Left ventricle myocardium inferior (tissue), 1 donor: ENCODE results near the gene CLRN3. TPM values are rescaled to one million over a fixed set of nuclear protein-coding genes. Genes with fewer than 3 reads are reported as not detected.

Source experiments
- DNase-seq: peaks from one replicate; pipeline ENCODE4 v3.0.0-alpha.2; 2020
- H3K27ac ChIP-seq: fragments of 200-600 bp; replicated peaks from 2 replicates; pipeline ENCODE4 v1.8.0; 2021
- H3K27me3 ChIP-seq: fragments of 200-600 bp; 2 replicates; pipeline ENCODE4 v1.8.0; 2021; ENCODE audit warnings: low read depth
- H3K36me3 ChIP-seq: fragments of 200-600 bp; 2 replicates; pipeline ENCODE4 v1.8.0; 2021
- H3K4me1 ChIP-seq: fragments of 200-600 bp; 2 replicates; pipeline ENCODE4 v1.8.0; 2021
- H3K4me3 ChIP-seq: fragments of 200-600 bp; 2 replicates; pipeline ENCODE4 v1.8.0; 2021; ENCODE audit warnings: mild to moderate bottlenecking, moderate library complexity
- H3K9me3 ChIP-seq: fragments of 200-600 bp; replicated peaks from 2 replicates; pipeline ENCODE4 v1.8.0; 2021
- intact Hi-C: fragments of 100-400 bp; cut with micrococcal nuclease; formaldehyde crosslinking; loops from one replicate; pipeline ENCODE4 v1.11.0; 2022
- total RNA-seq: library from RNA; stranded (reverse); fragmentation: NEBNext Ultra II Directional; extraction: Animal tissue kit (Norgen Biotek cat#: 25700); gene quantifications from one replicate; pipeline ENCODE4 v1.2.1, GENCODE V29; 2021
- TF ChIP-seq, protein P1 (sequence below): fragments of 200-600 bp; IDR thresholded peaks from 2 replicates; pipeline ENCODE4 v1.8.0; 2021; ENCODE audit warnings: antibody characterized with exemption, mild to moderate bottlenecking, borderline replicate concordance
- donor health status: DM: no; HTN: yes; CAD: no; lungs with severe emphysema.

The CLRN3 gene
- total RNA-seq, 1 donor from 2014 or later = not detected

DNA sequence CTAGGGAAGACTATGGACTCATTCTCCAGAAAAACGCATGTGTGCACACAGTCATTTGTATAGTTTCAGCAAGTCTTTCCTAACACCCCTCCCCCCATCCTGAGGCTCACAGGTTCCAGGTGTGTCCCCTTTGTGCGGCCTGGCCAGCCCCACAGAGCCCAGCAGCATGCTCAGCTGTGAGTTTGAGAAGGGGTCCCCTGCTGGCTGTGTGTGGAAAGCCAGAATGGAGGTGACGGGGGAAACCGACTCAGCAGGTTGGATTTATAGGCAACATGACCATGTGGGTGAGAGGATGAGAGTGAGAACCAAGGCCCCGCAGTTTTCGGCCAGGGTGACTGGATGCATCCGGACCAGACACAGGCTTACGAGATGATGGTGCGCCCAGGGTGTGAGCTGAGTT, 24.1 kb upstream of the CLRN3 start:
- TF ChIP-seq, protein P1, sequence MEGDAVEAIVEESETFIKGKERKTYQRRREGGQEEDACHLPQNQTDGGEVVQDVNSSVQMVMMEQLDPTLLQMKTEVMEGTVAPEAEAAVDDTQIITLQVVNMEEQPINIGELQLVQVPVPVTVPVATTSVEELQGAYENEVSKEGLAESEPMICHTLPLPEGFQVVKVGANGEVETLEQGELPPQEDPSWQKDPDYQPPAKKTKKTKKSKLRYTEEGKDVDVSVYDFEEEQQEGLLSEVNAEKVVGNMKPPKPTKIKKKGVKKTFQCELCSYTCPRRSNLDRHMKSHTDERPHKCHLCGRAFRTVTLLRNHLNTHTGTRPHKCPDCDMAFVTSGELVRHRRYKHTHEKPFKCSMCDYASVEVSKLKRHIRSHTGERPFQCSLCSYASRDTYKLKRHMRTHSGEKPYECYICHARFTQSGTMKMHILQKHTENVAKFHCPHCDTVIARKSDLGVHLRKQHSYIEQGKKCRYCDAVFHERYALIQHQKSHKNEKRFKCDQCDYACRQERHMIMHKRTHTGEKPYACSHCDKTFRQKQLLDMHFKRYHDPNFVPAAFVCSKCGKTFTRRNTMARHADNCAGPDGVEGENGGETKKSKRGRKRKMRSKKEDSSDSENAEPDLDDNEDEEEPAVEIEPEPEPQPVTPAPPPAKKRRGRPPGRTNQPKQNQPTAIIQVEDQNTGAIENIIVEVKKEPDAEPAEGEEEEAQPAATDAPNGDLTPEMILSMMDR = no peak
- H3K4me3 ChIP-seq = no peak overlapping the region
- H3K4me1 ChIP-seq = peaks cover 76% of the 10 kb centered on the region
- H3K9me3 ChIP-seq = no peaks in the 10 kb centered on the region
- no peaks in the 10 kb centered on the region for H3K27me3 ChIP-seq
- DNase-seq = no peak
- H3K36me3 ChIP-seq = no peaks in the 10 kb centered on the region
- H3K27ac ChIP-seq = no peak overlapping the region
- intact Hi-C loops = no loop called here

DNA sequence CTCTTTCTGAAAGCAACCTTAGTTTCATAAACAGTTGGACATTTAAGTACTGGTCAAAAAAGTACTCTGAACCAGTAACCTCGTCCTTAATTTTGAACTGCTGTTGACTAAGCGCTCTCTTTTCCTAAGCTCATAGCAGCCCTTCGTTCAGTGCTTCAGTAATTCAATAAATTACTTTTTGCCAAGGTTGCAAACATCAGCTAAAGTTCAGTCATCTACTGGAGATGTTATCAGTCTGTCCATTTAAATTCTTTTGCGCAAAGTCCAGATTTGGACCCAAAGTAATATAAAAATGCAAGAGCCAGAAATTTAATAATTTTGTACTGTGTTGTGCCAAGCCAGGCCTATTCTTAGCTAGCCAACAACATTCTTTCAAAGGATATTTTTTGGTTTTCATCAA, 22.6 kb upstream of the CLRN3 start:
- TF ChIP-seq, protein P1 = no peak
- no peaks in the 10 kb centered on the region for H3K36me3 ChIP-seq
- peaks cover 76% of the 10 kb centered on the region for H3K4me1 ChIP-seq
- peak overlapping the region; percentile 89 for H3K27ac ChIP-seq
- no peaks in the 10 kb centered on the region for H3K27me3 ChIP-seq
- intact Hi-C loops = no loop called here
- H3K4me3 ChIP-seq = no peak overlapping the region
- H3K9me3 ChIP-seq = no peaks in the 10 kb centered on the region
- DNase-seq = no peak

DNA sequence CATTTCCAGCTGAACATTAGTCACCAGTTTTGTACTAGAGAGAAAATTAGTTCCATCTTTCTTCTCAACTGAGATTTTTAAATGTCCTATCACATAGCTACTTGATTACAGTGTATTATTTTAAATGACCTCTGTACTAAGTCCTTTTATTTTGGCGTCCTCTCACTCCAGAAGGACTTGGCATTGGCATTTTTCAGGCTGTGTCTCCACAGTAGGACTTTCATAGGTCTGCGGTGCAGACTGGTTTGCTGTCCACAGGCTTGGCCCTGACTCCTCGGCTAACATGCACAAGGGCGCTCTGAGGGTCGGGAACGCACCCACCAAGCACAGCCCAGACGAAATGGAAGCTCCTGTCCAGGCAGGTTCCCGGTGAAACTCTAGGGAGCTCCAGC, 20.6 kb upstream of the CLRN3 start:
- no peaks in the 10 kb centered on the region for H3K9me3 ChIP-seq
- no peak for DNase-seq
- H3K27me3 ChIP-seq = no peaks in the 10 kb centered on the region
- H3K4me3 ChIP-seq = no peak overlapping the region
- intact Hi-C loops = no loop called here
- TF ChIP-seq, protein P1 = no peak
- H3K4me1 ChIP-seq = peaks cover 76% of the 10 kb centered on the region
- H3K36me3 ChIP-seq = no peaks in the 10 kb centered on the region
- H3K27ac ChIP-seq = peak overlapping the region; percentile 89

DNA sequence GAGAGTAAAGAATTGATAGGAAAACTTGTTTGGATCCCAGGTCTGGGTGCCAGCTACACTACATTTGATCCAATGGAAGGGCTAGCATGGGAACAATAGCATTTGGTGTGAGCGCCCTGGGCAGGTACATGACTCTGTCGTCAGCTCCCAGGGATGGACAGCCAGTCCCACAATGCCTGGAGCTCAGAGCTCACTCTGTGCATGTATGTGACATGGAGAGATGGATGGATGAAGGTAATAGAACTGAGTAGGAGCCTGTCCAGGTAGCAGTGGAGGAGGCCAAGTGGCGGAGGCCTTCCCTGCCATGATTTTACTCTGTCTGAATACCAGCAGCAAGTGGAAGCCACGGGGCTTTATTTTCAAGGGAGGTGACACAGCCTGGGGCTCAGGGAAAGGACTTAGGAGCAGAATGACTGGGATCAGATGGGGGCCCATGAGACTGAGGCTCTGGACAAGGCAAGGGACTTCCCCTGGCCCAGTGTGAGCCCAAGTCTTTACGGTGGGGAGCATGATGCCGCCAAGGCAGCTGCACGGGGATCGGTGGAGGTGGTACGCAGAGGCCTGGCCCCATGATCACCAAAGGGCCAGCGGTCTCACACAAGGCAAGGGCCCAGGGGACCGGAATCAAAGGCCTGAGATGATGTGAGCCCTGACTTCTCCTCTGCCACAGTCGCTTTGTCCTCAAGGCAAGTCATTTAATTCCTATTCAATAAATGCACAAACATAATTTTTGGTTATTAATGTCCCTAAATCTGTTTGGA, 20.0 kb upstream of the CLRN3 start:
- Histone ChIP-seq H3K4me1 (peaks cover 77% of the 10 kb centered on the region), H3K4me3 (no peak overlapping the region), H3K9me3 (no peaks in the 10 kb centered on the region), H3K27me3 (no peaks in the 10 kb centered on the region), H3K27ac (peak overlapping the region; percentile 89), H3K36me3 (no peaks in the 10 kb centered on the region)
- intact Hi-C loops = no loop called here
- DNase-seq = no peak
- TF ChIP-seq, protein P1 = no peak

DNA sequence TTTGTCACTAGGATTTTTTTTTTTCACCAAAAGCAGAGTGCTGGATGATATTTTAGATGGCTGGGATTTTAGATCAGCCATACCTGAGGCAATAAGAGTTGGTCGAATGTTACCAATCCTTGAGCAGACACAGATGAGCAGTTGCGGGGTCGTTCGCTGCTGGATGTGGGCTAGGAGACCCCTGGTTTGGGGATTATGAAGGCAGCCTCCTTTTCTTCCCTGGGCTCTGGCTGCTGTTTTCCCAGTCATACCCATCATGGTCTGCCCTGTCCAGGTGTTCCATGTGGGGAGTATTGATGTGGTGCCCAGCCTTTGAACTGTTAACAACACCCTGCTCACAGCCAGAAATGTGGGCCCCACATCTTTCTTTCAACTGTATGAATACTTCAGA, 19.1 kb upstream of the CLRN3 start:
- peaks cover 86% of the 10 kb centered on the region for H3K4me1 ChIP-seq
- intact Hi-C loops = no loop called here
- TF ChIP-seq, protein P1 = no peak

More for the DNA sequence above, 19.1 kb upstream of the CLRN3 start:
- Histone ChIP-seq H3K27me3 (no peaks in the 10 kb centered on the region), H3K27ac (peak overlapping the region; percentile 89), H3K9me3 (no peaks in the 10 kb centered on the region), H3K4me3 (no peak overlapping the region), H3K36me3 (no peaks in the 10 kb centered on the region)
- no peak for DNase-seq
